Fibroblast of villous mesenchyme (primary cell): Measurements from ENCODE around the gene IFNL4. TPM values are rescaled to one million over a fixed set of nuclear protein-coding genes. Genes with fewer than 3 reads are reported as not detected.

Source experiments
- DNase-seq: peaks from one replicate; pipeline ENCODE4 v3.0.0-alpha.2; 2010; ENCODE audit warnings: low read depth
- H3K4me3 ChIP-seq: 2 replicates; pipeline ENCODE4 v1.5.1; 2011; ENCODE audit warnings: low read depth, mild to moderate bottlenecking, low read length
- CTCF ChIP-seq: IDR thresholded peaks from 2 replicates; pipeline ENCODE4 v1.5.1; 2012; ENCODE audit warnings: low read depth, mild to moderate bottlenecking, low read length; ENCODE audit not compliant: insufficient read depth
- total RNA-seq: library from RNA; depleted of rRNA; stranded (reverse); fragments of >200 nt; gene quantifications from 2 replicates; pipeline ENCODE4 v1.2.3, GENCODE V29; 2012

The IFNL4 gene
- total RNA-seq, 1 donor: not detected

DNA sequence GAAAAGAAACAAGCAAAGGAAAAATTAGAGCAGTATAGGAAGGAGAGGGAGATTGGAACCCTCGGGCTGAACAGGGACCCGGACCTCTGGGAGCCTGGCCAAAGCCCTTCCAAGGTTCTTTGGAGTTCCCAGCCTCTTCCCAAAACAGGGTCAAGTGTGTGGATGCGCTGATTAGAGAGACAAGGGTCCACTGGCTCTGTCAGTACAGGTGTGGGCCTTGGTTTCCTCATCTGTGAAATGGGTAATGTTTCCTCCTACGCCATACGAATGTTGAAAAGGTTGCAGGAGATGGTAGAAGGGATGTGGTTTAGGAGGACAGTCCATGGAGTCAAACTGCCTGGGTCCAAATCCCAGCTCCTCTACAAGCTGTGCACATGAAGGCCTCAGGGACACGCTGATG, 42.5 kb downstream of the IFNL4 start:
- DNase-seq: no peak
- no peak overlapping the region for H3K4me3 ChIP-seq
- no peak for TF ChIP-seq CTCF

DNA sequence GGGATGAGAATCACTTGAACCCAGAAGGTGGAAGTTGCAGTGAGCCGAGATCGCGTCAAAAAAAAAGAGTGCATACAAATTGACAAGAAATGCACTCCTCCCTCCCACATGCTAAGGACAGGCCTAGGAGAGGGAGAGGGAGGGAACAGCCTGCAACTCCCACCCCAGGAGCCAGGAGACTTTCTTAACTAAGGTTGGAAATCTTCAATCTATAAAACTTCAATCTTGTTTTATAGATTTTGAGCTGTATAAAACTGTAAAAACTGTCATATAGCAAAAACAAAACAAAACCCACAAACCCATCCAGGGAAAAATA, 43.2 kb downstream of the IFNL4 start:
- TF ChIP-seq CTCF: no peak
- DNase-seq: no peak
- H3K4me3 ChIP-seq: no peak overlapping the region

DNA sequence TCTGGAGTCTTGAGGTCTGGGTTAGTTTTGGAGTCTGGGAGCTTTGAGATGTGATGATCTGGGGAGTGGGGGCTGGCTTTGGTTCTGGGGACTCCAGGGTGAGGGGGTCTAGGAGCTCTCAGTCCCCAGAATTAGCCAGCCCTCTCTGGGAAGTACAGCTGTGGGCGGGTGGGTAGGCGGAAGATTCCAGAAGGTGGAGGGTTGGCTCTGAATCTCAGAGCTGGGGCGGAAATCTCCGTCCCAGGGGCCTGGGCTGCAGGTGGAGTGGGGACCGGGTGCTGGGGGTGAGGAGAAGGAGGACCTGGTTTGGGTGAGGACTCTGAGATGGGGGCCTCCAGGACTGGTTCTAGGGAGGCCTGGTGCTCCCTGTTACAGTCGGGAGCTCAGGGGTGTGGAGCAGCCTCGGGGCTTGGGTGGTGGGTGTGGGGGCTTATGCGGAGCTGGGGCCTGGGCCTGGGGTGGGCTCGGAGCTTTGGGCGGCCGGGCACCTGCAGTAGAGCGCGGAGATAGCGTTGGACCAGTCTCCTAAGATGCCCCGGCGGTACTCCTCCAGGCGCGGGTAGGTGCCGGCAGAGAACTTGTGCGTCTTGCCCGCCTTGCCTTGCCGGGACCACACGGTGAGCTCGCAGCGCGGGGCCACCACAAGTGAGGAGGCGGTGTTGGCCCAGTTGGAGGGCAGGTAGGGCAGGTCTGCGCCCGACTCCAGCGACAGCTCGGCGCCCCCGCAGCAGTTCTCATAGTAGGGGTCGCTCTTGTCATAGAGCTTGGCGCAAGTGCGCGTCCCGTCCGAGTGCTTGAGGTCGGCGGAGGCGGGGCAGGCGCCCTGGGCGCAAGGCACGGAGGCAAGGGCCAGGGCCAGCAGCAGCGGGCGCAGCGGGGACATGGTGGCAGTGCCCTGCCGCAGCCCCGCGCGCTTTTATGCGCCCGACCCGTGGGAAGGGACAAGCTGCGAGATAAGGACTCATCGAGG, 45.0 kb downstream of the IFNL4 start, which contains the start of gene SYCN:
TSS of gene SYCN (minus strand) at position 892 of the 970 bp plus-strand sequence. CDS start at position 883, 9 bp downstream.
- no peak within 1 kb of the TSS for H3K4me3 ChIP-seq
- TF ChIP-seq CTCF: no peak
- DNase-seq: no peak

DNA sequence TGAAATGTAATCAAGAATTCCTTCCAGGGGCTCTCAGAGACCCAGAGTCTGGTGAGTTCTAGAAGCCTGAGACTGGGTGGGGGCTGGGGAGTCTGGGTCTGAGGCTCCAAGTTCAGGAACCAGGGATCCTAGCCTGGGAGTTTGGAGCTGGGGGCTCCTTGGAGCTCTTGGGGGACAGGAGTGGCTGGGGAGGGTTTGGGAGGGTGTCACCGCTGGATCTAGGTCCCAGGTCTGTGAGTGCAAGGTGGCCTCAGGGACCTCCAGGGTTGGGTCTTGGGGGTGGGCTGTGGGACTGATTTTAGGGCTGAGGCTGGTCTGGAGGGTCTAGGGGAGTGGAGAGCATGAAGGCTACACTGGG, 45.7 kb downstream of the IFNL4 start:
- TF ChIP-seq CTCF: no peak
- H3K4me3 ChIP-seq: no peak overlapping the region
- DNase-seq: no peak

- TF ChIP-seq CTCF: no peak
- H3K4me3 ChIP-seq: no peak overlapping the region
- no peak for DNase-seq
Observed at GRCh38 chr19:39200803-39201115, 47.9 kb downstream of the IFNL4 start.

- no peak overlapping the region for H3K4me3 ChIP-seq
- no peak for DNase-seq
- no peak for TF ChIP-seq CTCF
Observed at GRCh38 chr19:39200066-39200802, 48.4 kb downstream of the IFNL4 start.
